ENCODE data around the gene LCN15. TPM values are rescaled to one million over a fixed set of nuclear protein-coding genes. Genes with fewer than 3 reads are reported as not detected.

Gene LCN15
- total and polyA plus RNA-seq, 2 experiments from 2014 or later: 0.76 to 0.90 TPM

DNA sequence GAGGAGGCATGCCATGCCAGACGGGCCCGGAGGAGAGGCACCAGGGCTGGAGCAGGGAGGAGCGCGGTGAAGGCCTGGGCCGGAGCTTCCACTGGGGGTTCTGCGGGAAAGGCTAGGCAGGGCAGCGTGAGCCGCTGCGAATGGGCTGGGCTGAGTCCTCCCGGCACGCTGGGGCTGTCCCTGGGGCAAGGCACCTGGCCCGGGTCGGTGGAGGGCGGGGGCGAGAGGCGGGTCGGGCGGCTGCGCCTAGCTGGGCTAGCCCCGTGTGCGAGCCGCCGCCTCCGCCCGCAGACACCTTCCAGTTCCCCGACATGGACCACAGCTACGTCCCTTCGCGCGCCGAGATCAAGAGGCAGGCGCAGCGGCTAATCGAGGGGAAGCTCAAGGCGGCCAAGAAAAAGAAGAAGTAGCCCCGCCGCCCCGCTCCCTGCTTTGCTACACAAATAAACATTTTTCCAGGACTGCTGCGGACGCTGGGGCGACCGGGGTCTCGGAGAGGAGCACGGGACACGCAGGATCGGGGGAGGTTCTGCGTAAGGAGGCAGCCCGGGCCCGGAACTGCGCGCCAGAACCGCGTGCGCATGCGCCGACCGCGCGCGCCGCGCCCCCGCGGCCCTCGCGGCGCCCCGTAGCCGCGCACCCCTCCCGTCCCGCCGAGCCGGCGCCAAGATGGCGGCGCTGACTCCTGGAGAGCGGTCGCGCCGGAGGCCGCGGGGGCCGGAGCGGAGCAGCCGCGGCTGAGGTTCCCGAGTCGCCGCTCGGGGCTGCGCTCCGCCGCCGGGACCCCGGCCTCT is 43.2 kb upstream of the LCN15 start, which contains the start of gene RABL6:
TSS of gene RABL6 (plus strand) at position 668 of the 794 bp plus-strand sequence. CDS start 249 bp downstream, outside the sequence.
- peaks cover 34% of the 10 kb centered on the region for H4K20me1 ChIP-seq (replicated peaks; ENCODE audit: insufficient read depth)
- no peaks in the 10 kb centered on the region for H3K27me3 ChIP-seq (ENCODE audit: insufficient read depth)
- peaks cover 23% of the 10 kb centered on the region for H3K4me1 Mint-ChIP-seq
- H3K9me3 Mint-ChIP-seq: no peaks in the 10 kb centered on the region; the same call in 2 of the 3 replicates
- H2AFZ ChIP-seq: 0 out of 2 replicates have a peak within 1 kb of the TSS, but pooled peaks have one; percentile 89
- peaks cover 23% of the 10 kb centered on the region for H3K27me3 Mint-ChIP-seq (ENCODE audit: insufficient read depth, low read depth, poor library complexity)
- peak within 1 kb of the TSS; percentile 94 for H3K4me2 ChIP-seq
- peak; percentile 71 for ATAC-seq
- peaks cover 4% of the 10 kb centered on the region; the same call in 1 of the 2 replicates for H3K36me3 ChIP-seq (ENCODE audit: insufficient read depth)
- H3K9me2 ChIP-seq (ENCODE audit: insufficient read depth): no peaks in the 10 kb centered on the region
- TF ChIP-seq POLR2AphosphoS5 (IDR thresholded peaks at IDR 0.05; ENCODE audit: low read depth) (peak; percentile 78), EZH2phosphoT487 (IDR thresholded peaks at IDR 0.05; ENCODE audit: unreplicated experiment) (no peak)
- H3K4me3 ChIP-seq: peak within 1 kb of the TSS; percentile 97
- peak within 1 kb of the TSS; percentile 91 for H3K27ac Mint-ChIP-seq
- H3K4me1 ChIP-seq (ENCODE audit: insufficient read depth): peaks cover 11% of the 10 kb centered on the region; the same call in 1 of the 2 replicates
- peak within 1 kb of the TSS; percentile 88 for H3K4me3 Mint-ChIP-seq
- H3K79me2 ChIP-seq (replicated peaks; ENCODE audit: insufficient read depth): peaks cover 41% of the 10 kb centered on the region
- H3K36me3 Mint-ChIP-seq (ENCODE audit: low read depth): peaks cover 30% of the 10 kb centered on the region
- 0 out of 2 replicates have a peak within 1 kb of the TSS, but pooled peaks have one; percentile 50 for H3K27ac ChIP-seq (ENCODE audit: low read depth)
- 0 out of 2 replicates have a peak, but pooled peaks cover 3% of the 10 kb centered on the region for H3F3A ChIP-seq (replicated peaks; ENCODE audit: low read depth)
- DNase-seq (ENCODE audit: low spot score): peak; percentile 83

DNA sequence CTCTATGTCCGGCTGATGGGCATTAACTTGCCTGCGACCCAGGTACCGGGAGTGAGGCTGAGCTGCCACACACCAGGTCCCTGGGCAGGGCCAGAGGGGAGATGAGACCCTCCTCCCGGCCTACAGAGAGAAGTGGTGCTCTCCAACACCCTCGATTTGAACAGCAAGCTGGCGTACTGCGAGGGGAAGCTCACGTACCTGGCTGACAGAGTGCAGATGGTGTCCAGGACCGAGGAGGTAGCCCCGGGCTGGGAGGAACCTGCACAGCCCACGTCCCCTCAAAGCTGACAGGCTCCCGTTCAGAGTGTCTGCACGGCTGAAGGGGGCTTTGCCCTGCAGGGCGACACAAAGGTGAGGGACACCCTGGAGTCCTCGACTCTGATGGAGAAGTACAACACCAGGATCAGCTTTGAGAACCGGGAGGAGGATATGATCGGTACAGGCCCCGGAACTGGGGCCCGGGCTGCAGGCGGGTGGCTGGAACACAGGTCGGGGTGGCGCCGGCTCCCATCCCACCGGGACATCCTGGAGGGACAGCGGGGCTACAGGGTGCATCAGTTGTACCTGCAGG is 42.4 kb upstream of the LCN15 start:
- H3K27ac Mint-ChIP-seq: no peak overlapping the region
- H3K36me3 Mint-ChIP-seq (ENCODE audit: low read depth): peaks cover 26% of the 10 kb centered on the region
- Histone ChIP-seq H3K4me1 (ENCODE audit: insufficient read depth) (peaks cover 11% of the 10 kb centered on the region; the same call in 1 of the 2 replicates), H3K4me3 (peak overlapping the region; percentile 97), H4K20me1 (replicated peaks; ENCODE audit: insufficient read depth) (peaks cover 26% of the 10 kb centered on the region), H3K27ac (ENCODE audit: low read depth) (no peak overlapping the region), H2AFZ (no peak overlapping the region), H3F3A (replicated peaks; ENCODE audit: low read depth) (0 out of 2 replicates have a peak, but pooled peaks cover 3% of the 10 kb centered on the region), H3K4me2 (peak overlapping the region; percentile 83), H3K36me3 (ENCODE audit: insufficient read depth) (no peaks in the 10 kb centered on the region; the same call in 1 of the 2 replicates), H3K9me2 (ENCODE audit: insufficient read depth) (no peaks in the 10 kb centered on the region), H3K27me3 (ENCODE audit: insufficient read depth) (no peaks in the 10 kb centered on the region), H3K79me2 (replicated peaks; ENCODE audit: insufficient read depth) (peaks cover 34% of the 10 kb centered on the region)
- H3K4me3 Mint-ChIP-seq: peak overlapping the region; percentile 88
- ATAC-seq (peak; percentile 19), DNase-seq (ENCODE audit: low spot score) (no peak)
- H3K9me3 Mint-ChIP-seq: no peaks in the 10 kb centered on the region; the same call in 2 of the 3 replicates
- H3K4me1 Mint-ChIP-seq: peaks cover 23% of the 10 kb centered on the region
- H3K27me3 Mint-ChIP-seq (ENCODE audit: insufficient read depth, low read depth, poor library complexity): peaks cover 28% of the 10 kb centered on the region
- TF ChIP-seq CREB1 (CRISPR knock-in tag; IDR thresholded peaks at IDR 0.05; ENCODE audit: low read depth) (no peak), ZNF331 (CRISPR knock-in tag; IDR thresholded peaks at IDR 0.05; ENCODE audit: low read depth) (no peak), POLR2AphosphoS5 (IDR thresholded peaks at IDR 0.05; ENCODE audit: low read depth) (no peak), NANOG (IDR thresholded peaks at IDR 0.05; ENCODE audit: borderline replicate concordance) (no peak), EZH2 (IDR thresholded peaks at IDR 0.05; ENCODE audit: low read depth, unreplicated experiment) (no peak), ETS1 (IDR thresholded peaks at IDR 0.05) (no peak), ZNF114 (CRISPR knock-in tag; IDR thresholded peaks at IDR 0.05) (no peak), STAT1 (IDR thresholded peaks at IDR 0.05; ENCODE audit: unreplicated experiment) (no peak)
- TF ChIP-seq, protein P1, sequence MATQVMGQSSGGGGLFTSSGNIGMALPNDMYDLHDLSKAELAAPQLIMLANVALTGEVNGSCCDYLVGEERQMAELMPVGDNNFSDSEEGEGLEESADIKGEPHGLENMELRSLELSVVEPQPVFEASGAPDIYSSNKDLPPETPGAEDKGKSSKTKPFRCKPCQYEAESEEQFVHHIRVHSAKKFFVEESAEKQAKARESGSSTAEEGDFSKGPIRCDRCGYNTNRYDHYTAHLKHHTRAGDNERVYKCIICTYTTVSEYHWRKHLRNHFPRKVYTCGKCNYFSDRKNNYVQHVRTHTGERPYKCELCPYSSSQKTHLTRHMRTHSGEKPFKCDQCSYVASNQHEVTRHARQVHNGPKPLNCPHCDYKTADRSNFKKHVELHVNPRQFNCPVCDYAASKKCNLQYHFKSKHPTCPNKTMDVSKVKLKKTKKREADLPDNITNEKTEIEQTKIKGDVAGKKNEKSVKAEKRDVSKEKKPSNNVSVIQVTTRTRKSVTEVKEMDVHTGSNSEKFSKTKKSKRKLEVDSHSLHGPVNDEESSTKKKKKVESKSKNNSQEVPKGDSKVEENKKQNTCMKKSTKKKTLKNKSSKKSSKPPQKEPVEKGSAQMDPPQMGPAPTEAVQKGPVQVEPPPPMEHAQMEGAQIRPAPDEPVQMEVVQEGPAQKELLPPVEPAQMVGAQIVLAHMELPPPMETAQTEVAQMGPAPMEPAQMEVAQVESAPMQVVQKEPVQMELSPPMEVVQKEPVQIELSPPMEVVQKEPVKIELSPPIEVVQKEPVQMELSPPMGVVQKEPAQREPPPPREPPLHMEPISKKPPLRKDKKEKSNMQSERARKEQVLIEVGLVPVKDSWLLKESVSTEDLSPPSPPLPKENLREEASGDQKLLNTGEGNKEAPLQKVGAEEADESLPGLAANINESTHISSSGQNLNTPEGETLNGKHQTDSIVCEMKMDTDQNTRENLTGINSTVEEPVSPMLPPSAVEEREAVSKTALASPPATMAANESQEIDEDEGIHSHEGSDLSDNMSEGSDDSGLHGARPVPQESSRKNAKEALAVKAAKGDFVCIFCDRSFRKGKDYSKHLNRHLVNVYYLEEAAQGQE (IDR thresholded peaks at IDR 0.05; ENCODE audit: unreplicated experiment): no peak
